Muscle of leg (tissue), 11 donors: Measurements from ENCODE around the gene GRAMD2B. TPM values are rescaled to one million over a fixed set of nuclear protein-coding genes. Genes with fewer than 3 reads are reported as not detected.
A peak's percentile ranks its signal among the peaks of the same experiment; 100 is the strongest.
"Not testable (repeated sequence)": the region's sequence is repeated elsewhere in the genome, so short reads cannot be mapped to it uniquely, and the experiment has no call there.

Experiments used
- DNase-seq: peaks from one replicate; pipeline ENCODE4 v3.0.0; 2013
- H3K27ac ChIP-seq: one replicate; pipeline ENCODE4 v1.5.1; 2013; ENCODE audit warnings: mild to moderate bottlenecking, low read length, control low read depth
- H3K27me3 ChIP-seq: one replicate; pipeline ENCODE4 v1.6.1; 2013; ENCODE audit warnings: low read length; ENCODE audit not compliant: control insufficient read depth, insufficient read depth
- H3K36me3 ChIP-seq: one replicate; pipeline ENCODE4 v1.6.1; 2013; ENCODE audit warnings: low read length; ENCODE audit not compliant: control insufficient read depth, insufficient read depth
- H3K4me1 ChIP-seq: one replicate; pipeline ENCODE4 v1.6.1; 2013; ENCODE audit warnings: low read length; ENCODE audit not compliant: control insufficient read depth, insufficient read depth
- H3K4me3 ChIP-seq: one replicate; pipeline ENCODE4 v1.5.1; 2013; ENCODE audit warnings: low read length, control low read depth
- H3K9me3 ChIP-seq: replicated peaks from 2 replicates; pipeline ENCODE4 v1.6.1; 2013; ENCODE audit warnings: low read depth, low read length; ENCODE audit not compliant: control insufficient read depth
- WGBS: methylation state at CpG from one replicate; pipeline ENCODE4 v1.1.5; 2013; ENCODE audit warnings: missing lambda C conversion rate; ENCODE audit not compliant: insufficient coverage; 5-methylcytosine and 5-hydroxymethylcytosine counted together
- polyA plus RNA-seq, 8 donors: library from polyadenylated mRNA; unstranded; fragments of 120-200 nt; gene quantifications; one replicate each; pipeline versions ENCODE4 v1.2.1 to v1.2.3, GENCODE V29; 2013; ENCODE audit warnings: inconsistent platforms in 1 of 8, low replicate concordance in 1 of 8; ENCODE audit not compliant: insufficient read length in 8 of 8, insufficient read depth in 1 of 8
- total RNA-seq: library from RNA; stranded (reverse); fragments of 120-200 nt; gene quantifications from one replicate; pipeline ENCODE4 v1.2.4, GENCODE V29; 2013

The GRAMD2B gene
- total and polyA plus RNA-seq, 9 donors, result 6.5 to 13.9 (median 9.2) TPM

- no peak for DNase-seq
- Histone ChIP-seq H3K4me3 (no peak overlapping the region), H3K4me1 (peaks cover 5% of the 10 kb centered on the region), H3K27ac (no peak overlapping the region), H3K9me3 (peaks cover 3% of the 10 kb centered on the region), H3K27me3 (no peaks in the 10 kb centered on the region), H3K36me3 (no peaks in the 10 kb centered on the region)
- no CpG with 5 or more reads among the region's 3 CpGs for WGBS
Observed at GRCh38 chr5:126389179-126389578, 34.0 kb upstream of the GRAMD2B start.

- DNase-seq, result no peak
- Histone ChIP-seq H3K4me1 (no peaks in the 10 kb centered on the region), H3K36me3 (no peaks in the 10 kb centered on the region), H3K4me3 (no peak overlapping the region), H3K9me3 (peaks cover 3% of the 10 kb centered on the region), H3K27ac (no peak overlapping the region), H3K27me3 (no peaks in the 10 kb centered on the region)
Observed at GRCh38 chr5:126390051-126390450, 33.2 kb upstream of the GRAMD2B start.

- Histone ChIP-seq H3K9me3 (peaks cover 3% of the 10 kb centered on the region), H3K27ac (no peak overlapping the region), H3K4me3 (no peak overlapping the region), H3K36me3 (no peaks in the 10 kb centered on the region), H3K27me3 (no peaks in the 10 kb centered on the region), H3K4me1 (no peaks in the 10 kb centered on the region)
- whole genome bisulfite sequencing, result no CpG with 5 or more reads among the region's 1 CpG
- no peak for DNase-seq
Observed at GRCh38 chr5:126391386-126391785, 31.8 kb upstream of the GRAMD2B start.

- Histone ChIP-seq H3K4me1 (no peaks in the 10 kb centered on the region), H3K4me3 (no peak overlapping the region), H3K36me3 (no peaks in the 10 kb centered on the region), H3K9me3 (peaks cover 3% of the 10 kb centered on the region), H3K27ac (no peak overlapping the region), H3K27me3 (no peaks in the 10 kb centered on the region)
- no peak for DNase-seq
- 86% methylated on average over 4 of the region's 7 CpGs for WGBS
Observed at GRCh38 chr5:126394211-126394788, 28.9 kb upstream of the GRAMD2B start.

- no CpG with 5 or more reads among the region's 2 CpGs for WGBS
- Histone ChIP-seq H3K9me3 (peaks cover 3% of the 10 kb centered on the region), H3K4me1 (no peaks in the 10 kb centered on the region)
Observed at GRCh38 chr5:126395198-126395597, 28.0 kb upstream of the GRAMD2B start.

GRCh38 chr5:126395605-126396004 is 27.6 kb upstream of the GRAMD2B start:
- Histone ChIP-seq H3K9me3 (peaks cover 5% of the 10 kb centered on the region), H3K27ac (no peak overlapping the region), H3K36me3 (no peaks in the 10 kb centered on the region), H3K4me3 (no peak overlapping the region), H3K4me1 (no peaks in the 10 kb centered on the region), H3K27me3 (no peaks in the 10 kb centered on the region)
- no CpG with 5 or more reads among the region's 4 CpGs for WGBS
- DNase-seq, result no peak

More at GRCh38 chr5:126395198-126395597, 28.0 kb upstream of the GRAMD2B start:
- no peaks in the 10 kb centered on the region for H3K27me3 ChIP-seq
- no peaks in the 10 kb centered on the region for H3K36me3 ChIP-seq
- H3K4me3 ChIP-seq, result no peak overlapping the region
- no peak overlapping the region for H3K27ac ChIP-seq
- no peak for DNase-seq

GRCh38 chr5:126396721-126397120 is 26.5 kb upstream of the GRAMD2B start:
- peaks cover 11% of the 10 kb centered on the region for H3K9me3 ChIP-seq
- H3K36me3 ChIP-seq, H3K4me3 ChIP-seq, DNase-seq, H3K27ac ChIP-seq, H3K27me3 ChIP-seq, H3K4me1 ChIP-seq: not testable (repeated sequence)
- no CpG with 5 or more reads among the region's 1 CpG for WGBS

GRCh38 chr5:126398791-126399190 is 24.4 kb upstream of the GRAMD2B start:
- no peaks in the 10 kb centered on the region for H3K27me3 ChIP-seq
- no peak for DNase-seq
- H3K4me1 ChIP-seq, result no peaks in the 10 kb centered on the region
- H3K9me3 ChIP-seq, result peaks cover 13% of the 10 kb centered on the region
- no peaks in the 10 kb centered on the region for H3K36me3 ChIP-seq
- H3K27ac ChIP-seq, result no peak overlapping the region
- no peak overlapping the region for H3K4me3 ChIP-seq

- Histone ChIP-seq H3K27me3 (no peaks in the 10 kb centered on the region), H3K4me1 (no peaks in the 10 kb centered on the region), H3K9me3 (peaks cover 13% of the 10 kb centered on the region), H3K36me3 (no peaks in the 10 kb centered on the region), H3K27ac (no peak overlapping the region), H3K4me3 (no peak overlapping the region)
- DNase-seq, result no peak
- WGBS, result no CpG with 5 or more reads among the region's 3 CpGs
Observed at GRCh38 chr5:126400621-126401251, 22.5 kb upstream of the GRAMD2B start.

GRCh38 chr5:126402621-126403555 is 20.3 kb upstream of the GRAMD2B start:
- DNase-seq, result peak; percentile 90
- Histone ChIP-seq H3K36me3 (no peaks in the 10 kb centered on the region), H3K27ac (peak overlapping the region; percentile 70), H3K27me3 (no peaks in the 10 kb centered on the region), H3K9me3 (peaks cover 13% of the 10 kb centered on the region), H3K4me1 (no peaks in the 10 kb centered on the region), H3K4me3 (no peak overlapping the region)
- WGBS, result no CpG with 5 or more reads among the region's 2 CpGs
